Ishikawa (cell line): ENCODE results near the gene MVD.

ENCODE experiments used
- CREB1 ChIP-seq: IDR thresholded peaks from 2 replicates; pipeline ENCODE4 v1.6.1; 2012; ENCODE audit warnings: low read depth
- RAD21 ChIP-seq: IDR thresholded peaks from 2 replicates; pipeline ENCODE4 v1.6.1; 2012; ENCODE audit warnings: low read depth
- TCF12 ChIP-seq: IDR thresholded peaks from 2 replicates; pipeline ENCODE4 v1.6.1; 2012; ENCODE audit warnings: low read depth
- TF ChIP-seq, protein P1 (sequence below): IDR thresholded peaks from 2 replicates; pipeline ENCODE4 v1.6.1; 2012
- TF ChIP-seq, protein P2 (sequence below): IDR thresholded peaks from 2 replicates; pipeline ENCODE4 v1.6.1; 2012

DNA sequence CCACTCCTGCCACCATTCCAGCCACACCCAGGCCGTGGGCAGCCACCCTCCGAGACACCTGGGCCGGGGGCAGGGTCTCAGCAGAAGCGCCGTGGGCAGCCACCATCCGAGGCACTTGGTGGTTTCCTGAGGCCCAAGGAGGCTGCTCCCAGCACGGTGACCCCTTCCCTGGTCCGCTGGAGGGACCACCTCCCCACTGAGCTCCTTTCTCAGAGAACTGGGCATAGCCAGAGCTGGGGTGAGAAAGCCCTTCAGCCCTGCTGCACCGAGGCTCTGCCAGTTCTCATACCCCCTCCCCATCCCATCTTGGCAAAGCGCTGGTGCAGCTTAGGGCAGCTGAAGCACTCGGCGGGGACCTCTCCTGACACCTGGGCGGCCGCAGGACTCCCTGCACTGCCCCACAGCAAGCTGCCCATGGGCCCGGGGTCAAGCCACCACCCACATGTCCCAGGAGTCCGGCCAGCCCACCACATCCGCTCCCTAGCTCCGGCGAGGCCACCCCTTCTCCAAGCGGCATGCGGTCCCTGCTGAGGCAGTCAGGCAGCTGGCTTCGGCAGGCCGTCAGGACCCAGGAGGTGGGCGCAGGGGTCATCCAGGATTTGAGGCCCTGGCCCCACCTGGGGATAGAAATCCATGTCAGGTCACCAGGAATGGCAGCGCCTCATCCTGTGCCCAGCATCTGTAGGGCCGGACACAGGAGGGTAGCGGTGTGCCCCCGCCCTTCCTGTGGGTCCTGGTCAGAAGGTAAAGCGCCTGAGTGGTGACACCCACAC is 10.7 kb downstream of the MVD start:
- TF ChIP-seq, protein P1, sequence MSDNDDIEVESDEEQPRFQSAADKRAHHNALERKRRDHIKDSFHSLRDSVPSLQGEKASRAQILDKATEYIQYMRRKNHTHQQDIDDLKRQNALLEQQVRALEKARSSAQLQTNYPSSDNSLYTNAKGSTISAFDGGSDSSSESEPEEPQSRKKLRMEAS, result no peak
- TF ChIP-seq RAD21, result no peak
- no peak for TF ChIP-seq CREB1
- TF ChIP-seq TCF12, result no peak
- TF ChIP-seq, protein P2, sequence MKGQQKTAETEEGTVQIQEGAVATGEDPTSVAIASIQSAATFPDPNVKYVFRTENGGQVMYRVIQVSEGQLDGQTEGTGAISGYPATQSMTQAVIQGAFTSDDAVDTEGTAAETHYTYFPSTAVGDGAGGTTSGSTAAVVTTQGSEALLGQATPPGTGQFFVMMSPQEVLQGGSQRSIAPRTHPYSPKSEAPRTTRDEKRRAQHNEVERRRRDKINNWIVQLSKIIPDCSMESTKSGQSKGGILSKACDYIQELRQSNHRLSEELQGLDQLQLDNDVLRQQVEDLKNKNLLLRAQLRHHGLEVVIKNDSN, result no peak
